Endothelial cell of umbilical vein (primary cell): ENCODE measurements around the gene TNFRSF14. TPM values are rescaled to one million over a fixed set of nuclear protein-coding genes. Genes with fewer than 3 reads are reported as not detected.

ENCODE experiments used
- BruUV-seq: library from RNA; stranded (reverse); fragments of 400-500 nt; replicated peaks from 2 replicates; lab custom pipeline; 2021; lab: Mats Ljungman, UMichigan
- CTCF ChIA-PET: fragments of 300-600, 350-600 bp; sonication (Branson Sonifier 250); formaldehyde crosslinking; loops from one replicate; lab custom pipeline; 2021; ENCODE audit warnings: antibody characterized with exemption, inconsistent platforms; lab: Charles Lee
- POLR2A ChIA-PET: fragments of 300-600, 350-600 bp; sonication (Branson Sonifier 250); formaldehyde crosslinking; loops from one replicate; lab custom pipeline; 2021; ENCODE audit warnings: antibody characterized with exemption, inconsistent platforms; lab: Charles Lee
- DNase-seq: peaks from one replicate; pipeline ENCODE4 v3.0.0-alpha.2; 2011; ENCODE audit warnings: low read depth, low spot score
- FAIRE-seq: peaks from 2 replicates; lab custom pipeline; 2011; peaks lifted over from hg19 to GRCh38; lab: Jason Lieb, UNC
- H2AFZ ChIP-seq: 2 replicates; pipeline ENCODE4 v1.6.0; 2012; ENCODE audit warnings: low read depth, low read length, control low read depth, inconsistent platforms
- H3K27ac ChIP-seq: 2 replicates; pipeline ENCODE4 v1.5.1; 2011; ENCODE audit warnings: low read depth, mild to moderate bottlenecking, control low read depth, low read length, moderate library complexity; ENCODE audit not compliant: insufficient read depth
- H3K27me3 ChIP-seq, 2 experiments: 2 replicates each; pipeline versions ENCODE4 v1.6.0 to v1.6.1; 2011; ENCODE audit warnings: low read length in 2 of 2, mixed read lengths in 1 of 2; ENCODE audit not compliant: control insufficient read depth in 2 of 2, insufficient read depth in 2 of 2
- H3K36me3 ChIP-seq, 2 experiments: 2 replicates in 1 of 2; 3 replicates in 1 of 2; pipeline ENCODE4 v1.5.1; 2011; ENCODE audit warnings: low read length in 2 of 2, mild to moderate bottlenecking in 1 of 2, moderate library complexity in 1 of 2; ENCODE audit not compliant: control insufficient read depth in 2 of 2, insufficient read depth in 2 of 2; ENCODE audit errors: extremely low read depth in 1 of 2
- H3K4me1 ChIP-seq: 3 replicates; pipeline ENCODE4 v1.5.1; 2011; ENCODE audit warnings: mild to moderate bottlenecking, low read length; ENCODE audit not compliant: control insufficient read depth, insufficient read depth; ENCODE audit errors: extremely low read depth
- H3K4me2 ChIP-seq: 2 replicates; pipeline ENCODE4 v1.6.1; 2011; ENCODE audit warnings: low read length, control low read depth, mixed read lengths; ENCODE audit not compliant: insufficient read depth
- H3K4me3 ChIP-seq, 3 experiments: fragments of 200-600 bp in 1 of 3; sonication (generic), shearing (Covaris generic) in 1 of 3; replicated peaks in 1 of 3; 2 replicates each; pipeline ENCODE4 v1.5.1; 2011 to 2016; ENCODE audit warnings: control low read depth in 3 of 3, low read length in 3 of 3, mild to moderate bottlenecking in 2 of 3, inconsistent platforms in 1 of 3, low read depth in 1 of 3, moderate library complexity in 1 of 3; ENCODE audit not compliant: insufficient read depth in 1 of 3
- H3K79me2 ChIP-seq: 2 replicates; pipeline ENCODE4 v1.6.0; 2012; ENCODE audit warnings: low read length, inconsistent platforms; ENCODE audit not compliant: control insufficient read depth, insufficient read depth
- H3K9ac ChIP-seq: replicated peaks from 2 replicates; pipeline ENCODE3; 2011; ENCODE audit warnings: low read length, control low read depth; ENCODE audit not compliant: insufficient read depth; ENCODE audit errors: extremely low read depth
- H3K9me1 ChIP-seq: replicated peaks from 3 replicates; pipeline ENCODE4 v1.6.0; 2011; ENCODE audit warnings: mild to moderate bottlenecking, low read length; ENCODE audit not compliant: control insufficient read depth, insufficient read depth; ENCODE audit errors: extremely low read depth
- H3K9me3 ChIP-seq: replicated peaks from 2 replicates; pipeline ENCODE4 v1.5.1; 2012; ENCODE audit warnings: low read length, inconsistent platforms; ENCODE audit not compliant: control insufficient read depth, insufficient read depth
- H4K20me1 ChIP-seq: replicated peaks from 2 replicates; pipeline ENCODE3; 2011; ENCODE audit warnings: mild to moderate bottlenecking, low read length; ENCODE audit not compliant: control insufficient read depth, insufficient read depth; ENCODE audit errors: extremely low read depth
- EZH2 ChIP-seq: IDR thresholded peaks from 2 replicates; pipeline ENCODE4 v1.6.1; 2012; ENCODE audit warnings: borderline replicate concordance, low read depth, mild to moderate bottlenecking, moderate library complexity, low read length, inconsistent platforms; ENCODE audit not compliant: severe bottlenecking
- FOS ChIP-seq: IDR thresholded peaks from 2 replicates; pipeline ENCODE4 v1.6.1; 2011; ENCODE audit warnings: mild to moderate bottlenecking, low read length, moderate library complexity, borderline replicate concordance; ENCODE audit not compliant: insufficient read depth
- GATA2 ChIP-seq: IDR thresholded peaks from 2 replicates; pipeline ENCODE4 v1.7.0; 2011; ENCODE audit warnings: low read depth, mild to moderate bottlenecking, moderate library complexity, mixed read lengths, low read length; ENCODE audit not compliant: insufficient read length, insufficient read depth
- JUN ChIP-seq: IDR thresholded peaks from 2 replicates; pipeline ENCODE4 v1.6.1; 2011; ENCODE audit warnings: borderline replicate concordance, low read depth; ENCODE audit not compliant: insufficient read length, insufficient read depth
- MYC ChIP-seq: IDR thresholded peaks from one replicate; pipeline ENCODE4 v1.6.1; 2011; ENCODE audit warnings: mild to moderate bottlenecking, low read depth, low read length
- POLR2A ChIP-seq: IDR thresholded peaks from 2 replicates; pipeline ENCODE4 v1.6.1; 2012; ENCODE audit warnings: low read depth, mild to moderate bottlenecking, control low read depth, low read length
- POLR2AphosphoS5 ChIP-seq: IDR thresholded peaks from 2 replicates; pipeline ENCODE4 v1.6.1; 2012; ENCODE audit warnings: low read depth, mild to moderate bottlenecking, control low read depth, low read length, moderate library complexity; ENCODE audit not compliant: insufficient read depth
- dilution Hi-C: fragments of 300-500 bp; cut with MboI; formaldehyde crosslinking; loops from one replicate; pipeline ENCODE4 v1.15.0; 2019; ENCODE audit warnings: low sequenced_read_pairs; ENCODE audit not compliant: extremely low pct_ligation_motif_present
- intact Hi-C: fragments of 100-400 bp; cut with micrococcal nuclease; formaldehyde crosslinking; loops from one replicate; pipeline ENCODE4 v1.10.0; 2022
- polyA plus RNA-seq, 4 experiments: library from polyadenylated mRNA; depleted of rRNA in 3 of 4; stranded (reverse) in 3 of 4; unstranded in 1 of 4; fragments of >200 nt; gene quantifications; 2 replicates each; pipeline versions ENCODE4 v1.2.1 to v1.2.3, GENCODE V29; 2011 to 2012; ENCODE audit warnings: missing spikeins in 1 of 4
- total RNA-seq: library from RNA; stranded (reverse); gene quantifications from 2 replicates; pipeline ENCODE4 v1.2.3, GENCODE V29; 2021
- TF ChIP-seq, protein P1 (sequence below): IDR thresholded peaks from 2 replicates; pipeline ENCODE4 v1.6.1; 2011; ENCODE audit not compliant: insufficient read depth, insufficient read length
- TF ChIP-seq, protein P2 (sequence below), 2 donors: IDR thresholded peaks; 1 replicate in 1 of 2; 2 replicates in 1 of 2; pipeline ENCODE4 v1.5.1; 2011; ENCODE audit warnings: low read length in 2 of 2, mild to moderate bottlenecking in 2 of 2, moderate library complexity in 2 of 2, control low read depth in 1 of 2, inconsistent platforms in 1 of 2, low read depth in 1 of 2; ENCODE audit not compliant: insufficient read depth in 1 of 2; ENCODE audit errors: extremely low read depth in 1 of 2

Gene TNFRSF14
- total and polyA plus RNA-seq, 2 donors (not counting 3 experiments of a cell fraction or from before 2014, with no cell fraction given), result 40.9 to 49.4 TPM

- DNase-seq (no peak), FAIRE-seq (no peak)
- no peak for TF ChIP-seq POLR2AphosphoS5
- TF ChIP-seq EZH2, result no peak
- no peak for TF ChIP-seq GATA2
- Histone ChIP-seq H4K20me1 (no peaks in the 10 kb centered on the region), H3K27ac (no peak overlapping the region), H3K9me3 (no peaks in the 10 kb centered on the region), H2AFZ (no peak overlapping the region), H3K4me3 (no peak overlapping the region), H3K79me2 (peaks cover 1% of the 10 kb centered on the region), H3K4me2 (no peak overlapping the region), H3K9ac (no peak overlapping the region), H3K36me3 (peaks cover 6 to 61% of the 10 kb centered on the region in 2 experiments), H3K9me1 (no peaks in the 10 kb centered on the region), H3K27me3 (no peaks in the 10 kb centered on the region), H3K4me1 (no peaks in the 10 kb centered on the region)
- dilution Hi-C loops, result no loop called here
- ChIA-PET CTCF (no interaction called here), POLR2A (no interaction called here)
- intact Hi-C loops, result no loop called here
- BruUV-seq, result no TSS peak
These were observed 39.2 kb upstream of the TNFRSF14 start for GRCh38 chr1:2516946-2517345.

DNA sequence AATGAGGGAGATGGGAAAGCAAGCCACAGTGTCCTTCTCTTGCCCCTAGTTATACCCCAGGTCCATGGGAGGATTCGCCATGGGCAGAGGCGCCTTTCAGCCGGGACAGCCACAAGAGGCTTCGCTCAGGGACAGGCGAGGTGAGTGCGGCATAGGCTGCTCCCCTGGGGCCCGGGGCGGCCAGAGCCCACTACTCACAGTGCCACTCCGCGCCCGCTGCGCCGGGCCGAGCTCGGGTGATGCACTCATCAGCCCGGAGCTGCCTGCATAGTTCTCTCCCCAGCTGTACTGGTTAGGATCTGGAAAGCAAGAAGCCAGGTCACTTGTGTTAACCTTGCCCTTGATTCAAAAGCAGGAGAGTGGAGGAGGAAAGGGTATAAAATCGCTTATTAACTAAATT is 38.2 kb upstream of the TNFRSF14 start:
- TF ChIP-seq, protein P1, sequence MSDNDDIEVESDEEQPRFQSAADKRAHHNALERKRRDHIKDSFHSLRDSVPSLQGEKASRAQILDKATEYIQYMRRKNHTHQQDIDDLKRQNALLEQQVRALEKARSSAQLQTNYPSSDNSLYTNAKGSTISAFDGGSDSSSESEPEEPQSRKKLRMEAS, result no peak
- TF ChIP-seq POLR2AphosphoS5 (no peak), GATA2 (no peak), EZH2 (no peak), FOS (no peak), MYC (no peak), JUN (no peak), POLR2A (no peak)
- TF ChIP-seq, protein P2, sequence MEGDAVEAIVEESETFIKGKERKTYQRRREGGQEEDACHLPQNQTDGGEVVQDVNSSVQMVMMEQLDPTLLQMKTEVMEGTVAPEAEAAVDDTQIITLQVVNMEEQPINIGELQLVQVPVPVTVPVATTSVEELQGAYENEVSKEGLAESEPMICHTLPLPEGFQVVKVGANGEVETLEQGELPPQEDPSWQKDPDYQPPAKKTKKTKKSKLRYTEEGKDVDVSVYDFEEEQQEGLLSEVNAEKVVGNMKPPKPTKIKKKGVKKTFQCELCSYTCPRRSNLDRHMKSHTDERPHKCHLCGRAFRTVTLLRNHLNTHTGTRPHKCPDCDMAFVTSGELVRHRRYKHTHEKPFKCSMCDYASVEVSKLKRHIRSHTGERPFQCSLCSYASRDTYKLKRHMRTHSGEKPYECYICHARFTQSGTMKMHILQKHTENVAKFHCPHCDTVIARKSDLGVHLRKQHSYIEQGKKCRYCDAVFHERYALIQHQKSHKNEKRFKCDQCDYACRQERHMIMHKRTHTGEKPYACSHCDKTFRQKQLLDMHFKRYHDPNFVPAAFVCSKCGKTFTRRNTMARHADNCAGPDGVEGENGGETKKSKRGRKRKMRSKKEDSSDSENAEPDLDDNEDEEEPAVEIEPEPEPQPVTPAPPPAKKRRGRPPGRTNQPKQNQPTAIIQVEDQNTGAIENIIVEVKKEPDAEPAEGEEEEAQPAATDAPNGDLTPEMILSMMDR (IDR thresholded peaks at IDR 0.05; ENCODE audit: extremely low read depth in 1 of 2, insufficient read depth in 1 of 2, low read depth in 1 of 2, low read length in 2 of 2), result no peak
- CTCF ChIA-PET, result no interaction called here
- no peaks in the 10 kb centered on the region for H3K9me1 ChIP-seq
- peaks cover 6 to 56% of the 10 kb centered on the region in 2 experiments for H3K36me3 ChIP-seq
- H3K4me2 ChIP-seq, result no peak overlapping the region
- no peak overlapping the region for H3K9ac ChIP-seq
- H3K79me2 ChIP-seq, result peaks cover 10% of the 10 kb centered on the region
- intact Hi-C loops, result no loop called here
- FAIRE-seq (no peak), DNase-seq (no peak)
- dilution Hi-C loops, result no loop called here
- no peak overlapping the region for H3K4me3 ChIP-seq
- no peaks in the 10 kb centered on the region for H3K4me1 ChIP-seq
- BruUV-seq, result no TSS peak
- H3K9me3 ChIP-seq, result no peaks in the 10 kb centered on the region
- no peak overlapping the region for H3K27ac ChIP-seq
- no peaks in the 10 kb centered on the region for H3K27me3 ChIP-seq
- POLR2A ChIA-PET, result no interaction called here
- H2AFZ ChIP-seq, result no peak overlapping the region
- H4K20me1 ChIP-seq, result no peaks in the 10 kb centered on the region
